Hepatocyte (in vitro differentiated cells): ENCODE measurements around the gene TRIM9.

Source experiments
- CTCF ChIP-seq: fragments of 200-600 bp; sonication (generic); IDR thresholded peaks from 2 replicates; pipeline ENCODE4 v1.5.1; 2016; ENCODE audit warnings: antibody characterized with exemption, mild to moderate bottlenecking; ENCODE audit not compliant: poor library complexity
- EZH2 ChIP-seq: fragments of 200-600 bp; sonication (generic); IDR thresholded peaks from 2 replicates; pipeline ENCODE4 v1.6.1; 2016; ENCODE audit warnings: antibody characterized with exemption, mild to moderate bottlenecking, borderline replicate concordance
- EZH2phosphoT487 ChIP-seq: fragments of 200-600 bp; sonication (generic); IDR thresholded peaks from one replicate; pipeline ENCODE4 v1.6.1; 2018; ENCODE audit warnings: antibody characterized with exemption, mild to moderate bottlenecking, low read depth, moderate library complexity; ENCODE audit not compliant: unreplicated experiment, severe bottlenecking

GRCh38 chr14:51087031-51087441 lies 7.9 kb downstream of the TRIM9 start:
- TF ChIP-seq EZH2 = no peak
- no peak for TF ChIP-seq CTCF
- TF ChIP-seq EZH2phosphoT487 = no peak
